Spleen (tissue), 7 donors: ENCODE results near the gene IGSF21.

Experiments
- POLR2AphosphoS5 ChIP-seq, 3 donors: sonication (generic); formaldehyde crosslinking; IDR thresholded peaks; one replicate each; pipeline ENCODE4 v1.5.1; 2017; ENCODE audit warnings: antibody characterized with exemption in 3 of 3
- TF ChIP-seq, protein P1 (sequence below), 11 experiments: fragments of 200-600 bp in 7 of 11; fragments of 450-650 bp in 4 of 11; sonication (generic) in 4 of 11; IDR thresholded peaks in 8 of 11; conservative IDR thresholded peaks in 3 of 11; 1 replicate in 7 of 11; 2 replicates in 4 of 11; pipeline versions ENCODE4 v1.4.0 to v1.8.0; 2016 to 2021; ENCODE audit warnings: antibody characterized with exemption in 11 of 11, inconsistent platforms in 4 of 11, mild to moderate bottlenecking in 1 of 11
- donor health status: DM: no; HTN: no; CAD: no; lungs with moderate emphysema.
- donor health status: DM: no; HTN: no; CAD: no.
- donor health status: DM: no; HTN: no; CAD: no.

DNA sequence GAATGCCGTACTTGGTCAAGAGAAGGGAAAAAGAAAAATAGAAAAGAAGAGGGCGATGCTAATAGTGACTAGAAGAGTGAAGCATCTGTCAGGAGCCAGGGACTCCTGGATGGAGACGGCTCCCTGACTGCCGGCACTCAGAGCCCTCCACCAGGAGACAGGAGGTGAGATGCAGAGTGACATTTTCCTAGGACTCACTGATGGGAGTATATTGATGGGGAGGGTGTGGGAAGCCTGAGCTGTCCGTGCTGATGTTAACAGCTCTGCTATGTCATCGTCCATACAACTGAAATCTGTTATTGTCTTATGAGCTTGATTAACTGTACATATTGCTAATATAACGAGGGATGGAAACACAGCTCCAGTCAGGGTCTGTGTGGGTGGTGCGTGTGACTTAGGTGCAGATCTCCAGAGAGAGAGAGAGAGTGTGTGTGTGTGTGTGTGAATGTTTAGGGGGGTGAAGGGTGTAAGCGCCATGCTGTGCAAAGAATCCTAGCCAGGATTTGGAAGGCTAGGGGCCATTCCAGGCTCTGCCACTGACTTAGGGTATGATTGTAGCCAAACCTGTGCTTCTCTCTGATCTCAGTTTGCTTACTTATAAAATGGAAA is 250.1 kb downstream of the IGSF21 start:
- no peak for TF ChIP-seq POLR2AphosphoS5 (IDR thresholded peaks at IDR 0.05)
- TF ChIP-seq, protein P1, sequence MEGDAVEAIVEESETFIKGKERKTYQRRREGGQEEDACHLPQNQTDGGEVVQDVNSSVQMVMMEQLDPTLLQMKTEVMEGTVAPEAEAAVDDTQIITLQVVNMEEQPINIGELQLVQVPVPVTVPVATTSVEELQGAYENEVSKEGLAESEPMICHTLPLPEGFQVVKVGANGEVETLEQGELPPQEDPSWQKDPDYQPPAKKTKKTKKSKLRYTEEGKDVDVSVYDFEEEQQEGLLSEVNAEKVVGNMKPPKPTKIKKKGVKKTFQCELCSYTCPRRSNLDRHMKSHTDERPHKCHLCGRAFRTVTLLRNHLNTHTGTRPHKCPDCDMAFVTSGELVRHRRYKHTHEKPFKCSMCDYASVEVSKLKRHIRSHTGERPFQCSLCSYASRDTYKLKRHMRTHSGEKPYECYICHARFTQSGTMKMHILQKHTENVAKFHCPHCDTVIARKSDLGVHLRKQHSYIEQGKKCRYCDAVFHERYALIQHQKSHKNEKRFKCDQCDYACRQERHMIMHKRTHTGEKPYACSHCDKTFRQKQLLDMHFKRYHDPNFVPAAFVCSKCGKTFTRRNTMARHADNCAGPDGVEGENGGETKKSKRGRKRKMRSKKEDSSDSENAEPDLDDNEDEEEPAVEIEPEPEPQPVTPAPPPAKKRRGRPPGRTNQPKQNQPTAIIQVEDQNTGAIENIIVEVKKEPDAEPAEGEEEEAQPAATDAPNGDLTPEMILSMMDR (IDR thresholded peaks at IDR 0.05 in 8 of 11, conservative IDR thresholded peaks at IDR 0.05 in 3 of 11), result no peak
